COLO668 (cell line): Measurements from ENCODE around the gene CRYGC.
"Not testable (repeated sequence)": the region's sequence is repeated elsewhere in the genome, so short reads cannot be mapped to it uniquely, and the experiment has no call there.

ENCODE experiments used
- DNase-seq: peaks from one replicate; lab custom pipeline; 2025; ENCODE audit not compliant: unreplicated experiment; lab: John Stamatoyannopoulos, UW

CRYGC gene

DNA sequence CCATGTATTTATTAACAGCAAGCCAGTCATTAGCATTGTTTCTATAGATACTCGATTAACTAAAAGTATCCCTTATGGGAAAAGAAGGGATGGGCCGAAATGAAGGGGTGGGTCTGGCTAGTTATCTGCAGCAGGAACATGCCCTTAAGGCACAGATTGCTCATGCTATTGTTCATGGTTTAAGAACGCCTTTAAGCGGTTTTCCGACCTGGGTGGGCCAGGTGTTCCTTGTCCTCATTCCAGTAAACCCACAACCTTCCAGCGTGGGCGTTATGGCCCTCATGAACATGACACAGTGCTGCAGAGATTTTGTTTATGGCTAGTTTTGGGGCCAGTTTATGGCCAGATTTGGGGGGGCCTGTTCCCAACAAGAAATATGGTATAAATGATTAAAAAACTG, 8.7 kb upstream of the CRYGC start:
- not testable (repeated sequence) for DNase-seq

DNA sequence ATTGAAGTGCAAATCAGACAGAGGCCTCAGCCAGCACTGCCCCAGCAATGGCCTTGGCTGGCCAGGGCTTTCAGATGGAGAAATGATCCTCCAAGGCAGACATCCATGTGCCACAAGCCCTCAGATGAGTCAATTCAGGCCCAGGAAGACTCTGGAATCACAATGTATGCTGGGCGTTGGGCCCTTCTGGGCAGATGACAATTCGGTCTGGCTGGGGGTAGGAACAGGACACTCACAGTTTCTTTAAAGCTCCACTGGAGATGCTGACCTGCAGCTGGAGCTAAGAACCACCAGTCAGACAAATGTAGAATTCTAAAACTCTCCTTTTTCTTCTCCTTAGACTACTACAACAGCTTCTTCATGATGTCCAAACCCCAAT, 7.1 kb upstream of the CRYGC start:
- DNase-seq, result no peak

GRCh38 chr2:208135794-208136715, 6.4 kb upstream of the CRYGC start:
- no peak for DNase-seq

- DNase-seq, result no peak
Observed at GRCh38 chr2:208134928-208135586, 5.4 kb upstream of the CRYGC start.

- DNase-seq, result no peak
Observed at GRCh38 chr2:208130712-208131110, 1.1 kb upstream of the CRYGC start.

DNA sequence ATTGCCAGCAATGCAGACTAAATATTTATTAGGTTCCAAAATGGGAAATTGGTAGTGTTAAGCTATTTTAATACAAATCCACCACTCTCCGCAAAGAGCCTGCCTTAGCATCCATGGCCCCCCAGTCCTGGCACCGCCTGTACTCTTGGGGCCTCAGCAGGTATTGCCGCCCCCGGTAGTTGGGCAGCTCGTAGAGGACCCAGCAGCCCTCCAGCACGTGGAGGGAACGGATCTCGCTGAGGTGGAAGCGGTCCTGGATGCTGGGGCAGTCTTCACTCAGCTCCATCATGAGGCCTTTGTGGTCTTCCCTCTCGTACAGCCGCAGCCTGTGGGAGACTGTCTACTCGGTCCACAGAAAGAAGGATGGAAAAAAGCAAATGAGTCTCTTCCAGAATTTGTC, 1.5 kb downstream of the CRYGC start:
- no peak for DNase-seq

GRCh38 chr2:208127090-208127489, 2.5 kb downstream of the CRYGC start:
- DNase-seq, result no peak

DNA sequence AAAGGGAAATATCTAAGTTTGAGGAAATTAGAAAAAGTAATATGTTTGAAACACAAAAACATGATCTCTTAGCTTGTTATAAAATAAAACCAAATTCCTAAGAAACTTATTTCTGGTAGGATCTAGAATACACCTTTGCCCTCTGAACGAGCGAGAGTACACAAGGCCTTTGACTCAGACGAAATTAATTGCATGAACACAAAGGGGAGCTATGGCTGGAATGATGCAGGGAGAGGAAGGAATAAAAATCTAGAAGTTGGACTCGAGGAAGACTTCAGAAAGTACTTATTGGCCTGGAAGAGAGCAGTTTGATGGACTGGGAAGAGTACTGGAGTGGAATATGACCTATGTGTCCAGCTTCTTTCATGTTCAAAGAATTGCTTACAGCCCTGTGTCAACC, 4.4 kb downstream of the CRYGC start:
- no peak for DNase-seq

DNA sequence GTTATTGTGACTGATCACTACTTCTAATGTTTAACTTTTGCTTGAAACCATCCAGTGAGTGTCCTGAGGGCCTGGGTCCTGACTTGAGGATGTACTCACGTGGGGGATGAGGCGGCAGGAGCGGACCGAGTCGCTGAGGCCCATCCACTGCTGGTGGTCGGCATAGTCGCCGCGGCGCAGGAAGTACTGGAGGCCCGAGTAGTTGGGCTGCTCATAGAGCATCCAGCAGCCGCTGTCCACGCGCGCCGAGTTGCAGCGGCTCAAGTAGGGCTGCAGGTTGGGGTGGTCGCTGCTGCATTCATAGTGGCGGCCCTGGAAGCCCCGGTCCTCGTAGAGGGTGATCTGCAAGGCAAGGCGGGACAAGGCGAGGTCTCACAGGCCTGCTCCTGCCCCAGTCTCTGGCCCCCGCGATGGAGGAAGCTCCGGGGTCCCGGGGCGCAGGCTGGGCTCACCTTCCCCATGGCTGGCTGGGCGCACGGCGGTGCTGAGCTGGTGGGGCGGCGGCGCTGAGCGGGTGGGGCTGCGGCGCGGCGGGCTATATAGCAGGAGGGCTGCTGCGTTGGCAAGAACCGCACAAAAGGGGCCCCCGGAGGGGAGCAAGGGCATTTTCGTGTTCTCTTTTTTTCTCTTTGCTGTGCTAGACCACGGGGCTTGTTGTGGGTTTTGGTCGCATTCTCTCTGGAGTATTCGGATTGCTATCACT, 5.5 kb downstream of the CRYGC start, which contains the start of gene CRYGD:
Gene CRYGD (minus strand): TSS at position 512 of the 703 bp plus-strand sequence. CDS start 51 bp downstream, at position 461.
- not testable (repeated sequence) for DNase-seq

DNA sequence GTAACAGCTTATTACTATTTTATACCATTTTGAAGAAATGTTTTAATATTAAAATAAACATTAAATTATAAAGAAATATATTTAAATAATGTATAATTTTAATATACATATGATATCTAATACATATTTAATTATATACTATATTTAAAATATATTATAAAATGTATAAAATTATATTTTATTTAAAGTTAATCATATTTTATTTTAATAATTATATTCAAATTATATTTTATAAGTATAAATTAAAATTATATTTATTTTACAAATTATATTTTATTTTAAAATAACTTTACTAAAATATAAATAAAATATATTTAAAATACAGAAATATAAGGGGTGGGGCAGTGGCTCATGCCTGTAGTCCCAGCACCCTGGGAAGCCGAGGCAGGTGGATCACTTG, 7.4 kb downstream of the CRYGC start:
- DNase-seq, result no peak

DNA sequence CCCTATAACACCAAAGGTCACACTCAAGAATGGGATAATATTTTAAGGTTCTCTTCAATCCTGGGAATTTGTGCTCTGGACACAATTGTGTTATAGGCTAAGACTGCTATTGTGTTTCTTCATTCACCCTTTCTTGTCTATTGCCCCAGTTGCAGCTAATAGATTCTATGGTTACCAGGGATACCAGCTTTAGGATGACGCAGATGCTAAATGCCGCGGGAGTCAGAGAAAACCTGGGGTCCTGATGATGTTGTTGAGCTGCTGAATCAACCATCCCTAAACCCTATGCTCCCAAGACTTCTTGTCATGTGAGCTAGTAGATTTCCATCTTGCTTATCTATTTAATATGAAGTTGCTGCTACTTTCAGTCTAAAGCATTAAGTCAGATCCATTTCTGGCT, 10.7 kb downstream of the CRYGC start:
- no peak for DNase-seq

DNA sequence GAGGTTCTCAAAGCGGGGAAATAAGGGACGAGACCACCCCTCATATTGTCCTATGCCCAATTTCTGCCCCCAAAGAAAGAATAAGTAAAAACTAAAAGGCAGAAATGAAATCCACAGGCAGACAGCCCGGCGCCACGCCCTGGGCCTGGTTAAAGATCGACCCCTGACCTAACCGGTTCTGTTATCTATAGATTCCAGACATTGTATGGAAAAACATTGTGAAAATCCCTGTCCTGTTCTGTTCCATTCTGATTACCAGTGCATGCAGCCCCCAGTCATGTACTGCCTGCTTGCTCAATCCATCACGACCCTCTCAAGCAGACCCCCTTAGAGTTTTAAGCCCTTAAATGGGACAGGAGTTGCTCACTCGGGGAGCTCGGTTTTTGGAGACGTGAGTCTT, 12.2 kb downstream of the CRYGC start:
- not testable (repeated sequence) for DNase-seq

- DNase-seq, result peak; percentile 68
Observed at GRCh38 chr2:208112969-208113368, 16.7 kb downstream of the CRYGC start.

GRCh38 chr2:208112273-208112745, 17.3 kb downstream of the CRYGC start:
- DNase-seq, result not testable (repeated sequence)

DNA sequence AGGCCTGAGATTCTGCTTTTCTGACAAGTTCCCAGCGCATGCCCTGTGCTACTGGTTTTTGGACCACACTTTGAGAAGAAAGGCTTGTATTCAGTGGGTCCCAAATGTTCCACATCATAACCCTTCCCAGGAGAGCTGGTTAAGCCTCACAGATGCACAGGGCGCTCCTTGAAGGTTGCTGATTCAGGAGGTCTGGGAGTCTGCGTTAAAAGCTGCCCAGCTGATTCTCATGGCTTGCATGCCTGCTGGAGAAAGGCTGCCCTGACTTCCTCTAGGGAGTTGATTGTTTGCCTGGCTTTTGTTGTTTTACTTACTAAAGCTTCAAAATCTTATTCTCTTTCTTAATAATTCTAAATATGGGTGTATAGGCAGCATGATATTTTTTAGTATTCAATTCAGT, 26.0 kb downstream of the CRYGC start:
- no peak for DNase-seq

GRCh38 chr2:208101716-208102631, 27.7 kb downstream of the CRYGC start:
- DNase-seq, result no peak

- DNase-seq, result no peak
Observed at GRCh38 chr2:208099682-208100470, 29.8 kb downstream of the CRYGC start.

- DNase-seq, result not testable (repeated sequence)
Observed at GRCh38 chr2:208098701-208099100, 30.9 kb downstream of the CRYGC start.

DNA sequence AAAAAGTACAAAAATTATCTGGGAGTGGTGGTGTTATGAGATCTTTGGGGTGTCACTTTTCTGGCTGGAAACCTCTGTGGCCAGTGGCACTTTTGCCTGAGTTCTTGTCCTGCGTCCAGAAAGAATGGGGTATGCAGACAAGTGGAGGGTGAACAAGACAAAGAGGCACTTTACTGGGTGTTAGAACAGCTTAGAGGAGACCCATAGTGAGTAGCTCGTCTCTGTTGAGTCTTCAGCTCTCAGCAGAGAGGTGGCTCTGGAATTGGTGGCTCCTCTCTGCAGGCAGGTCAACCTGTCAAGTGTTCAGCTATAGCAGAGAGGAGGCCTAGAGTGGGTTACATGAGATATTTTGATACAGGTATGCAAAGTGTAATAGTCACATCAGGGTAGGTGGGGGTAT, 31.4 kb downstream of the CRYGC start:
- DNase-seq, result no peak

- no peak for DNase-seq
Observed at GRCh38 chr2:208097801-208098200, 31.8 kb downstream of the CRYGC start.
